H1 (cell line): ENCODE results near the gene PHF10. TPM values are rescaled to one million over a fixed set of nuclear protein-coding genes. Genes with fewer than 3 reads are reported as not detected.

Experiments used
- CTCF ChIA-PET: fragments of 300-600 bp; sonication (Branson Sonifier 250); formaldehyde crosslinking; loops from one replicate; lab custom pipeline; 2021; ENCODE audit not compliant: partially characterized antibody; lab: Charles Lee
- POLR2A ChIA-PET: fragments of 300-600 bp; sonication (Branson Sonifier 250); formaldehyde crosslinking; loops from one replicate; lab custom pipeline; 2021; ENCODE audit warnings: inconsistent platforms; ENCODE audit not compliant: partially characterized antibody; lab: Charles Lee
- DNase-seq, 2 experiments: peaks; one replicate each; pipeline versions ENCODE4 v3.0.0 to v3.0.0-alpha.2; 2010 to 2022; ENCODE audit warnings: low spot score in 2 of 2, low read depth in 1 of 2, mixed read lengths in 1 of 2
- FAIRE-seq: peaks from 2 replicates; lab custom pipeline; 2011; peaks lifted over from hg19 to GRCh38; lab: Jason Lieb, UNC
- H2AFZ ChIP-seq: 2 replicates; pipeline ENCODE4 v1.8.1; 2012; ENCODE audit warnings: low read length, inconsistent platforms
- H2AK5ac ChIP-seq: 2 replicates; pipeline ENCODE4 v1.6.1; 2013; ENCODE audit warnings: low read depth, low read length
- H2BK120ac ChIP-seq: replicated peaks from 2 replicates; pipeline ENCODE3; 2013; ENCODE audit warnings: low read depth, low read length, inconsistent platforms
- H2BK12ac ChIP-seq: 2 replicates; pipeline ENCODE4 v1.6.1; 2013; ENCODE audit warnings: low read depth, low read length
- H2BK15ac ChIP-seq: 2 replicates; pipeline ENCODE4 v1.6.1; 2013; ENCODE audit warnings: low read length
- H2BK20ac ChIP-seq: 2 replicates; pipeline ENCODE4 v1.6.1; 2013; ENCODE audit warnings: low read length
- H2BK5ac ChIP-seq: 2 replicates; pipeline ENCODE4 v1.6.1; 2013; ENCODE audit warnings: low read depth, low read length
- H3K14ac ChIP-seq: 2 replicates; pipeline ENCODE4 v1.6.1; 2013; ENCODE audit warnings: inconsistent platforms; ENCODE audit not compliant: insufficient read length
- H3K18ac ChIP-seq: 2 replicates; pipeline ENCODE4 v1.6.1; 2013; ENCODE audit warnings: low read length; ENCODE audit errors: extremely low read depth
- H3K23ac ChIP-seq: 2 replicates; pipeline ENCODE4 v1.6.1; 2013; ENCODE audit warnings: inconsistent platforms; ENCODE audit not compliant: insufficient read length
- H3K23me2 ChIP-seq: 2 replicates; pipeline ENCODE4 v1.6.1; 2013; ENCODE audit warnings: low read depth, low read length
- H3K27ac ChIP-seq: 2 replicates; pipeline ENCODE4 v1.6.1; 2011; ENCODE audit warnings: low read depth, low read length, inconsistent platforms
- H3K27me3 ChIP-seq, 4 experiments: replicated peaks in 1 of 4; 1 replicate in 1 of 4; 2 replicates in 3 of 4; pipeline versions ENCODE4 v1.6.1 to v1.8.1; 2011 to 2013; ENCODE audit warnings: low read length in 3 of 4, mild to moderate bottlenecking in 3 of 4, inconsistent platforms in 2 of 4, mixed read lengths in 2 of 4, moderate library complexity in 1 of 4; ENCODE audit not compliant: control insufficient read depth in 3 of 4, insufficient read depth in 3 of 4; ENCODE audit errors: extremely low read depth in 1 of 4
- H3K36me3 ChIP-seq, 4 experiments: 2 replicates each; pipeline versions ENCODE4 v1.6.1 to v1.8.1; 2011 to 2013; ENCODE audit warnings: mild to moderate bottlenecking in 4 of 4, low read length in 3 of 4, moderate library complexity in 2 of 4, control low read depth in 1 of 4, inconsistent platforms in 1 of 4; ENCODE audit not compliant: insufficient read depth in 4 of 4, control insufficient read depth in 2 of 4
- H3K4ac ChIP-seq: replicated peaks from 2 replicates; pipeline ENCODE3; 2013; ENCODE audit warnings: low read length, low read depth, mixed read lengths, inconsistent platforms; ENCODE audit not compliant: insufficient read length
- H3K4me1 ChIP-seq, 4 experiments: replicated peaks in 1 of 4; 1 replicate in 1 of 4; 2 replicates in 3 of 4; pipeline versions ENCODE4 v1.6.1 to v1.8.1; 2011 to 2013; ENCODE audit warnings: low read length in 3 of 4, inconsistent platforms in 2 of 4, mixed read lengths in 1 of 4; ENCODE audit not compliant: insufficient read depth in 4 of 4, control insufficient read depth in 3 of 4
- H3K4me2 ChIP-seq, 2 experiments: 2 replicates each; pipeline versions ENCODE4 v1.6.1 to v1.8.1; 2011 to 2013; ENCODE audit warnings: low read depth in 2 of 2, low read length in 2 of 2, control low read depth in 1 of 2, inconsistent platforms in 1 of 2, mild to moderate bottlenecking in 1 of 2; ENCODE audit not compliant: insufficient read depth in 1 of 2
- H3K4me3 ChIP-seq, 4 experiments: fragments of 200-600, 300-600 bp in 1 of 4; sonication (generic), shearing (Covaris generic), sonication (Bioruptor Twin) in 1 of 4; 2 replicates each; pipeline versions ENCODE4 v1.5.1 to v1.8.1; 2011 to 2016; ENCODE audit warnings: low read length in 4 of 4, low read depth in 3 of 4, control low read depth in 2 of 4, inconsistent platforms in 2 of 4, mild to moderate bottlenecking in 2 of 4, mixed read lengths in 1 of 4, moderate library complexity in 1 of 4; ENCODE audit not compliant: insufficient read depth in 2 of 4; ENCODE audit errors: extremely low read depth in 1 of 4
- H3K56ac ChIP-seq: replicated peaks from 2 replicates; pipeline ENCODE3; 2013; ENCODE audit warnings: low read depth, mild to moderate bottlenecking, mixed read lengths, low read length, inconsistent platforms; ENCODE audit not compliant: insufficient read length
- H3K79me1 ChIP-seq: 2 replicates; pipeline ENCODE4 v1.6.1; 2013; ENCODE audit warnings: low read depth, low read length, control low read depth
- H3K79me2 ChIP-seq, 2 experiments: 2 replicates each; pipeline versions ENCODE4 v1.6.1 to v1.8.1; 2012 to 2013; ENCODE audit warnings: low read length in 2 of 2, mild to moderate bottlenecking in 2 of 2, inconsistent platforms in 1 of 2; ENCODE audit not compliant: insufficient read depth in 2 of 2, control insufficient read depth in 1 of 2
- H3K9ac ChIP-seq, 4 experiments: replicated peaks in 1 of 4; 1 replicate in 1 of 4; 2 replicates in 3 of 4; pipeline versions ENCODE4 v1.6.1 to v1.8.1; 2011 to 2013; ENCODE audit warnings: low read depth in 3 of 4, low read length in 3 of 4, control low read depth in 2 of 4, mild to moderate bottlenecking in 2 of 4, moderate library complexity in 2 of 4, inconsistent platforms in 1 of 4; ENCODE audit errors: extremely low read depth in 1 of 4
- H3K9me3 ChIP-seq, 2 experiments: 2 replicates each; pipeline versions ENCODE4 v1.6.1 to v1.8.1; 2012 to 2013; ENCODE audit warnings: mild to moderate bottlenecking in 2 of 2, moderate library complexity in 2 of 2, control low read depth in 1 of 2, inconsistent platforms in 1 of 2, low read depth in 1 of 2, low read length in 1 of 2, mixed read lengths in 1 of 2; ENCODE audit not compliant: insufficient read depth in 2 of 2
- H4K20me1 ChIP-seq, 2 experiments: replicated peaks in 1 of 2; 2 replicates each; pipeline versions ENCODE3 to v1.8.1; 2011 to 2013; ENCODE audit warnings: inconsistent platforms in 2 of 2, low read length in 2 of 2, mild to moderate bottlenecking in 1 of 2; ENCODE audit not compliant: insufficient read depth in 2 of 2, control insufficient read depth in 1 of 2
- H4K5ac ChIP-seq: 2 replicates; pipeline ENCODE4 v1.6.1; 2013; ENCODE audit warnings: low read length, low read depth, mixed read lengths, inconsistent platforms; ENCODE audit not compliant: insufficient read length
- H4K8ac ChIP-seq: 2 replicates; pipeline ENCODE4 v1.8.0; 2013; ENCODE audit warnings: mild to moderate bottlenecking, moderate library complexity, low read length, inconsistent platforms; ENCODE audit not compliant: insufficient read depth; ENCODE audit errors: extremely low read depth
- H4K91ac ChIP-seq: replicated peaks from 2 replicates; pipeline ENCODE3; 2013; ENCODE audit warnings: low read length, mixed read lengths, inconsistent platforms; ENCODE audit not compliant: insufficient read length
- ATF3 ChIP-seq: IDR thresholded peaks from 2 replicates; pipeline ENCODE4 v1.6.1; 2011; ENCODE audit warnings: low read depth, mild to moderate bottlenecking, low read length; ENCODE audit not compliant: insufficient read depth
- SP1 ChIP-seq: IDR thresholded peaks from 2 replicates; pipeline ENCODE4 v1.6.1; 2011; ENCODE audit warnings: low read depth, low read length
- WGBS, 2 experiments: shearing (Covaris generic) in 1 of 2; methylation state at CpG; one replicate each; pipeline versions ENCODE4 v1.1.6 to v1.1.7; 2013 to 2015; ENCODE audit warnings: low lambda C conversion rate in 2 of 2, mixed read lengths in 2 of 2, inconsistent platforms in 1 of 2, low coverage in 1 of 2, missing lambda C conversion rate in 1 of 2; ENCODE audit not compliant: insufficient replicate concordance in 2 of 2, insufficient coverage in 1 of 2, insufficient read length in 1 of 2; ENCODE audit errors: extremely low coverage in 1 of 2, missing lambda C conversion rate in 1 of 2; 5-methylcytosine and 5-hydroxymethylcytosine counted together
- polyA plus RNA-seq, 7 experiments: library from polyadenylated mRNA; depleted of rRNA in 3 of 7; stranded (reverse) in 5 of 7; unstranded in 2 of 7; fragments of >200 nt in 5 of 7; fragments of 200-250 nt in 2 of 7; gene quantifications; 1 replicate in 5 of 7; 2 replicates in 1 of 7; 4 replicates in 1 of 7; pipeline versions ENCODE4 v1.2.1 to v1.2.3, GENCODE V29; 2011 to 2013; ENCODE audit warnings: missing spikeins in 2 of 7, mixed read lengths in 2 of 7
- total RNA-seq: library from RNA; stranded (reverse); fragmentation: NEBNext Ultra II Directional; extraction: Animal tissue kit (Norgen Biotek cat#: 25700); gene quantifications from 2 replicates; pipeline ENCODE4 v1.2.1, GENCODE V29; 2021

Gene PHF10
- total and polyA plus RNA-seq, 2 of the 8 experiments (the other 6 are each of a cell fraction or from before 2014, with no cell fraction given): 15.6 to 51.1 TPM

GRCh38 chr6:169669147-169669546, 55.2 kb downstream of the PHF10 start:
- Histone ChIP-seq H4K91ac (no peak overlapping the region), H3K4me2 (no peak overlapping the region), H3K36me3 (peaks cover 9 to 58% (median 36%) of the 10 kb centered on the region in 4 experiments), H2AFZ (no peak overlapping the region), H4K8ac (no peak overlapping the region), H2BK20ac (no peak overlapping the region), H3K23ac (no peak overlapping the region), H2BK5ac (no peak overlapping the region), H3K14ac (no peak overlapping the region), H3K27me3 (no peaks in the 10 kb centered on the region), H2BK15ac (no peak overlapping the region), H4K20me1 (peaks cover 11 to 14% of the 10 kb centered on the region in 2 experiments), H3K56ac (no peak overlapping the region), H3K4ac (no peak overlapping the region), H3K9me3 (no peaks in the 10 kb centered on the region), H3K9ac (no peak overlapping the region), H3K23me2 (no peaks in the 10 kb centered on the region), H4K5ac (no peak overlapping the region), H2BK12ac (no peak overlapping the region), H3K4me3 (no peak overlapping the region), H3K27ac (no peak overlapping the region), H3K79me1 (peaks cover 9% of the 10 kb centered on the region), H3K18ac (no peak overlapping the region), H3K79me2 (no peaks in the 10 kb centered on the region), H2BK120ac (no peak overlapping the region), H3K4me1 (no peaks in the 10 kb centered on the region), H2AK5ac (no peak overlapping the region)
- TF ChIP-seq SP1: no peak
- TF ChIP-seq ATF3: no peak
- FAIRE-seq (no peak), DNase-seq (peak in 1 of 2 experiments; percentile 22)
- ChIA-PET POLR2A (no interaction called here), CTCF (interaction anchor here (1.6 kb wide), 1 partner anchor 9 kb away, joined by 3 read pairs; no protein-coding TSS in a partner anchor)
- 88% methylated on average over 6 of the region's 6 CpGs; no CpG with 5 or more reads in 1 of the 2 experiments for WGBS, 2 experiments
